Measurements from ENCODE around the gene HEYL.

GRCh38 chr1:39585933-39586332 is 53.5 kb downstream of the HEYL start:
- TF ChIP-seq CTCF (IDR thresholded peaks at IDR 0.05) (no peak), POLR2A (IDR thresholded peaks at IDR 0.05) (no peak)
